Stimulated activated naive B cell treated with anti-CD40 and anti-IgM and Interleukin-4, amounts not matched to agents 10 μg/mL and 1 μg/mL and 100 μg/mL, for 72 hours (primary cell): ENCODE measurements around the gene CCL13.

Experiments used
- ATAC-seq, 2 donors: fragments of 150-1000 bp; cut with Tn5 transposase; replicated peaks; 2 replicates each; pipeline ENCODE4 v1.10.0; 2021; ENCODE audit warnings: moderate library complexity in 1 of 2
- DNase-seq: peaks from one replicate; pipeline ENCODE4 v3.0.0; 2021
- H3K27ac Mint-ChIP-seq: one replicate; pipeline ENCODE4 v1.8.0; 2022; ENCODE audit warnings: mild to moderate bottlenecking, mixed read lengths
- H3K27me3 Mint-ChIP-seq, 2 donors: one replicate each; pipeline ENCODE4 v1.8.0; 2022; ENCODE audit warnings: mixed read lengths in 2 of 2
- H3K36me3 Mint-ChIP-seq, 2 donors: one replicate each; pipeline ENCODE4 v1.8.0; 2022; ENCODE audit warnings: mixed read lengths in 2 of 2, mild to moderate bottlenecking in 1 of 2
- H3K4me1 Mint-ChIP-seq, 2 donors: one replicate each; pipeline ENCODE4 v1.8.0; 2022; ENCODE audit warnings: mixed read lengths in 2 of 2, mild to moderate bottlenecking in 1 of 2
- H3K4me3 Mint-ChIP-seq, 2 donors: one replicate each; pipeline ENCODE4 v1.8.0; 2022; ENCODE audit warnings: mild to moderate bottlenecking in 2 of 2, mixed read lengths in 2 of 2, moderate library complexity in 1 of 2
- H3K9me3 Mint-ChIP-seq, 2 donors: one replicate each; pipeline ENCODE4 v1.8.0; 2022; ENCODE audit warnings: mixed read lengths in 2 of 2, mild to moderate bottlenecking in 1 of 2

Gene CCL13

GRCh38 chr17:34349751-34350150 lies 6.5 kb upstream of the CCL13 start:
- no peaks in the 10 kb centered on the region for H3K36me3 Mint-ChIP-seq
- H3K27me3 Mint-ChIP-seq, result peaks cover 15 to 25% of the 10 kb centered on the region in 2 donors
- DNase-seq (no peak), ATAC-seq (no peak)
- peaks cover 0 to 1% of the 10 kb centered on the region in 2 donors for H3K4me1 Mint-ChIP-seq
- peaks cover 4 to 5% of the 10 kb centered on the region in 2 donors for H3K9me3 Mint-ChIP-seq
- H3K27ac Mint-ChIP-seq, result no peak overlapping the region
- H3K4me3 Mint-ChIP-seq, result no peak overlapping the region

DNA sequence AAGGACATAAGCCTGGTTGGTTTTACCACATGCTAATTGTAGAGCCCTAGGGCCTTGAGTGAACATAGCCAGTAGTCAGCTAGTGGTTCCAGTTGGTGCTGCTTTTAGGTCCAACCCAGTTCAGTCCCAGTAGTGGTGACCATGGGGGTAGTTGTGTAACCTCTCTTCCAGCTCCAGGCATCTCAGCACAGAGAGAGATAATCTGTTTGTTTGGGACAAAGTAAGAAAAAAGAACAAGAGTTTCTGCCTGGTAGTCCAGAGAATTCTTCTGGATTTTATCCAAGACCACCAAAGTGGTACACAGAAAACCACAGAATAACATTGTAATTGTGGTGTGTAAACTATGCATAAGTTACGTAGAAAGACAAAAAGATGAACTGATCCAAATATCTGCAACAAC lies 5.2 kb upstream of the CCL13 start:
- H3K27me3 Mint-ChIP-seq, result peaks cover 11 to 19% of the 10 kb centered on the region in 2 donors
- no peak overlapping the region for H3K4me3 Mint-ChIP-seq
- H3K9me3 Mint-ChIP-seq, result peaks cover 4 to 5% of the 10 kb centered on the region in 2 donors
- no peak for DNase-seq
- no peak for ATAC-seq
- no peaks in the 10 kb centered on the region for H3K36me3 Mint-ChIP-seq
- H3K4me1 Mint-ChIP-seq, result peaks cover 0 to 1% of the 10 kb centered on the region in 2 donors
- no peak overlapping the region for H3K27ac Mint-ChIP-seq

- H3K4me1 Mint-ChIP-seq, result no peaks in the 10 kb centered on the region
- peaks cover 15 to 19% of the 10 kb centered on the region in 2 donors for H3K27me3 Mint-ChIP-seq
- H3K9me3 Mint-ChIP-seq, result peaks cover 4 to 5% of the 10 kb centered on the region in 2 donors
- H3K4me3 Mint-ChIP-seq, result no peak overlapping the region
- ATAC-seq (no peak), DNase-seq (no peak)
- no peak overlapping the region for H3K27ac Mint-ChIP-seq
- H3K36me3 Mint-ChIP-seq, result no peaks in the 10 kb centered on the region
These were observed 4.1 kb upstream of the CCL13 start for GRCh38 chr17:34352191-34352590.

DNA sequence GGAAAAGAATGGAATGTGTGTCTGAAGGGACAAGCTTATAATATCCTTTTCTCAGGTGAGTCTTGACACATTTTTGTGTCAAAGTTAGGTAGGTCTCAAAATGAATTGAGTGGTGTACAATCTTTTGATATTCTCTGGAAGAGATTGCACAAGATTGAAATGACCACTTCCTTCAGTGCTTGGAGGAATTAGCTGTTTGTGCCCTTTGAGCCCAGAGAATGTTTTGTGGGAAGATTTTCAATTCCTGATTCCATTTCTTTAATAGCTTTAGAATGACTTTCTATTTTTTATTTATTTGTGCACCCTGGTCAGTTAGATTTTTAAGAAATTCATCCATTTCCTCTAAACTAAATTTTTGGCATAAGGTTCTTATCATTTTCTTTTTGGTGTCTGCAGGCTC lies 1.6 kb upstream of the CCL13 start:
- Mint-ChIP-seq H3K27ac (no peak overlapping the region), H3K4me3 (no peak overlapping the region), H3K9me3 (peaks cover 4 to 5% of the 10 kb centered on the region in 2 donors), H3K27me3 (peaks cover 6 to 10% of the 10 kb centered on the region in 2 donors), H3K36me3 (no peaks in the 10 kb centered on the region), H3K4me1 (no peaks in the 10 kb centered on the region)
- no peak for ATAC-seq
- DNase-seq, result no peak

DNA sequence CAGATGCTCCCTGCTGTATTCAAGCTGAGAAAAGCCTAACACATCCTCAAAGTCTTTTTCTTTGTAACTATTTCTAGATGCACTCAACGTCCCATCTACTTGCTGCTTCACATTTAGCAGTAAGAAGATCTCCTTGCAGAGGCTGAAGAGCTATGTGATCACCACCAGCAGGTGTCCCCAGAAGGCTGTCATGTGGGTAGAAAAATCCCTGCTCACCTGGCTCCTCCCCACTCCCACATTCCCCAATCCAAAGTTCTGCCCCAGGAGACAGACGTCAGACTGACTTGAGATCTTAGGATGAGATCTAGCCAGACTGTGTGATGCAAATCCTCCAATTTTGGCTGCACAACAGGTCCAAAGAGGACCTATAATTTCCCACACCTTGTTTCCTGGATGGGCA lies 1.1 kb downstream of the CCL13 start:
- no peak for ATAC-seq
- H3K27me3 Mint-ChIP-seq, result peaks cover 10 to 12% of the 10 kb centered on the region in 2 donors
- H3K4me3 Mint-ChIP-seq, result no peak overlapping the region
- H3K9me3 Mint-ChIP-seq, result peaks cover 4 to 5% of the 10 kb centered on the region in 2 donors
- H3K27ac Mint-ChIP-seq, result no peak overlapping the region
- H3K4me1 Mint-ChIP-seq, result peaks cover 16 to 25% of the 10 kb centered on the region in 2 donors
- H3K36me3 Mint-ChIP-seq, result no peaks in the 10 kb centered on the region
- no peak for DNase-seq

GRCh38 chr17:34358631-34359030 lies 2.4 kb downstream of the CCL13 start:
- H3K36me3 Mint-ChIP-seq, result no peaks in the 10 kb centered on the region
- peaks cover 4 to 5% of the 10 kb centered on the region in 2 donors for H3K9me3 Mint-ChIP-seq
- no peak overlapping the region for H3K27ac Mint-ChIP-seq
- peaks cover 24 to 36% of the 10 kb centered on the region in 2 donors for H3K4me1 Mint-ChIP-seq
- DNase-seq (no peak), ATAC-seq (no peak)
- H3K4me3 Mint-ChIP-seq, result no peak overlapping the region
- peaks cover 11 to 14% of the 10 kb centered on the region in 2 donors for H3K27me3 Mint-ChIP-seq

- Mint-ChIP-seq H3K4me1 (peaks cover 37 to 57% of the 10 kb centered on the region in 2 donors), H3K27ac (no peak overlapping the region), H3K9me3 (no peaks in the 10 kb centered on the region), H3K4me3 (no peak overlapping the region), H3K36me3 (no peaks in the 10 kb centered on the region), H3K27me3 (peaks cover 6 to 9% of the 10 kb centered on the region in 2 donors)
- ATAC-seq (no peak), DNase-seq (no peak)
These were observed 4.5 kb downstream of the CCL13 start for GRCh38 chr17:34360601-34361270.

- DNase-seq (peak; percentile 81), ATAC-seq (peak; percentile 84)
- Mint-ChIP-seq H3K27me3 (peaks cover 6 to 7% of the 10 kb centered on the region in 2 donors), H3K9me3 (no peaks in the 10 kb centered on the region), H3K4me3 (no peak overlapping the region), H3K4me1 (peaks cover 44 to 65% of the 10 kb centered on the region in 2 donors), H3K36me3 (no peaks in the 10 kb centered on the region), H3K27ac (peak overlapping the region; percentile 26)
These were observed 5.3 kb downstream of the CCL13 start for GRCh38 chr17:34361478-34362061.

DNA sequence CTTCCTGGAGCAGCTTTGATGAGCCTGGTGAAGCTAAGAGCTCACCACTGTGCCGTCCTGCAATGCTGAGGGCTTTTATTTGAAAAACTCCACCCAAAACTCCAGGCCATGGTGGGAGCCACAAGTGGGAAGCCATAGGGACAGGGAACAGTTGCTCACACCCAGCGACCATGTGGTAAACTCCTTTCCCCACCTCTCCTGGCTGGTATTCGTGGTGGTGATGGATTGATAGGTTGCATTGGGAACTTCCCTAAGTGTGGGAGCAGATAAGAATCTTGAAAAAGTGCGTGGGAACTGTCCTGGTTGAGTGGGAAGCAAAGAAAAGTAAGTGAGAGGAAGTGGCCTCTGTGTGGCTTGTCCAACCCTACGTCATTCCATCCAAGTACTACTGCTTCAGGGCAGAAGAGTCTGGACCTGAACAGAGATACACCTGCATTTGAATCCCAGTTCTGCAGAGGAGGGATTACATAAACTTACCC lies 6.9 kb downstream of the CCL13 start, which contains the start of gene CCL1:
Gene CCL1, minus strand, starts transcription at position 51 of the 479 bp plus-strand sequence. CDS start 72 bp downstream, outside the sequence.
- Mint-ChIP-seq H3K36me3 (no peaks in the 10 kb centered on the region), H3K27ac (no peak within 1 kb of the TSS), H3K4me3 (peak within 1 kb of the TSS in 1 of 2 donors; percentile 47), H3K27me3 (peaks cover 5 to 6% of the 10 kb centered on the region in 2 donors), H3K9me3 (no peaks in the 10 kb centered on the region), H3K4me1 (peaks cover 45 to 72% of the 10 kb centered on the region in 2 donors)
- ATAC-seq (no peak), DNase-seq (no peak)

GRCh38 chr17:34364751-34365150 lies 8.5 kb downstream of the CCL13 start:
- H3K4me3 Mint-ChIP-seq, result no peak overlapping the region
- peaks cover 5 to 6% of the 10 kb centered on the region in 2 donors for H3K27me3 Mint-ChIP-seq
- ATAC-seq (peak; percentile 33 to 38), DNase-seq (no peak)
- no peaks in the 10 kb centered on the region for H3K36me3 Mint-ChIP-seq
- H3K27ac Mint-ChIP-seq, result no peak overlapping the region
- H3K4me1 Mint-ChIP-seq, result peaks cover 45 to 72% of the 10 kb centered on the region in 2 donors
- no peaks in the 10 kb centered on the region for H3K9me3 Mint-ChIP-seq

- no peak for DNase-seq
- H3K4me3 Mint-ChIP-seq, result peak overlapping the region in 1 of 2 donors; percentile 2
- peak overlapping the region; percentile 42 for H3K27ac Mint-ChIP-seq
- peaks cover 42 to 68% of the 10 kb centered on the region in 2 donors for H3K4me1 Mint-ChIP-seq
- H3K9me3 Mint-ChIP-seq, result no peaks in the 10 kb centered on the region
- peak in 1 of 2 donors; percentile 12 for ATAC-seq
- H3K36me3 Mint-ChIP-seq, result no peaks in the 10 kb centered on the region
- peaks cover 5 to 6% of the 10 kb centered on the region in 2 donors for H3K27me3 Mint-ChIP-seq
These were observed 9.1 kb downstream of the CCL13 start for GRCh38 chr17:34365340-34365739.

DNA sequence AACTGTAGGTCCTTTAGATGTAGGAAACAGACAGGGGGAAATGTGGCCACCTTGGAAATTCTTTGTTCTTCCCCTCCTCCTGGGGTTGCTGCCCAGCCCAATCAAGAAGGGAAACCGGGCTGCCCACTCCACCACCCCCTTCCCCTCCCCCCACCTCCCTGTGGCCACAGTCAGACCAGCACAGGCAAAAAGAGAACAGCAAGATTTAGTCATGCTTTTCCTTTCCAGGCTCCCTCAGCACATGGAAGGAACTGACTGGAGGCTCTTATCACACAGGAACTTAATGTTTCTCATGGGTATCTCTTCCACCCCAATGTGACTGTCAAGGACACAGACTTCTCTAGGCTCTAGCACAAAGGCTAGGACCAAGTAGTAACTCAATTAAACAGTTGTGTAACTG lies 9.7 kb downstream of the CCL13 start:
- H3K9me3 Mint-ChIP-seq, result no peaks in the 10 kb centered on the region
- H3K4me3 Mint-ChIP-seq, result no peak overlapping the region
- ATAC-seq (peak; percentile 11), DNase-seq (no peak)
- peaks cover 45 to 61% of the 10 kb centered on the region in 2 donors for H3K4me1 Mint-ChIP-seq
- H3K36me3 Mint-ChIP-seq, result no peaks in the 10 kb centered on the region
- H3K27ac Mint-ChIP-seq, result no peak overlapping the region
- peaks cover 5 to 6% of the 10 kb centered on the region in 2 donors for H3K27me3 Mint-ChIP-seq

DNA sequence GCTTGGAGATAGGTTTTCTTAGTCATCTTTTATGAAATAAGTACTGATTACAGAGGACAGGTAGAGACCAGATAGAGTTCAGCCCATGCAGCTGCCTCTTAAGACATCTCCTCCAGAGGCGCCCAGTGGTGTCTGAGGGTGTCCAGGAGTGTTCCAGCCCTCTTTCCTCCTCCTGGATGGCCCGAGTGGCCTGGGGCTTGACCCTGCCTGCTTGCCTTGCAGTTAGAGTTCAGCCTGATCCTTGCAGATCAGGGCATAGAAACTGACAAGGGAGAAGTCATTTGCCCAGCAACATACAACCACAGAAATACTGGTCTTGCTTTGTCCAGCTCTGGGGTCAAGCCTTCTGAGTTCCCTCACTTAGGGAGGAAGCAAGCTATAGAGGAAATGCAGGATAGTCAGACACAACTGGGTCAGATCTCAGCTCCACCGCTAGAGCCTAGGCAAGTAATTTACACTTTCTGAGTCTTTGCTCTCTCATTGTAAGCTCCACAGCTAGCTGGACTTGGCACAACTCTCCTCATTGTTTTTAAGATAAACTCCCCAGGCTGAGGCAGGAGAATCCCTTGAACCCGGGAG lies 10.3 kb downstream of the CCL13 start:
- no peaks in the 10 kb centered on the region for H3K9me3 Mint-ChIP-seq
- no peaks in the 10 kb centered on the region for H3K36me3 Mint-ChIP-seq
- H3K4me1 Mint-ChIP-seq, result peaks cover 47 to 55% of the 10 kb centered on the region in 2 donors
- H3K27me3 Mint-ChIP-seq, result peaks cover 5 to 6% of the 10 kb centered on the region in 2 donors
- DNase-seq (no peak), ATAC-seq (no peak)
- no peak overlapping the region for H3K27ac Mint-ChIP-seq
- H3K4me3 Mint-ChIP-seq, result no peak overlapping the region

DNA sequence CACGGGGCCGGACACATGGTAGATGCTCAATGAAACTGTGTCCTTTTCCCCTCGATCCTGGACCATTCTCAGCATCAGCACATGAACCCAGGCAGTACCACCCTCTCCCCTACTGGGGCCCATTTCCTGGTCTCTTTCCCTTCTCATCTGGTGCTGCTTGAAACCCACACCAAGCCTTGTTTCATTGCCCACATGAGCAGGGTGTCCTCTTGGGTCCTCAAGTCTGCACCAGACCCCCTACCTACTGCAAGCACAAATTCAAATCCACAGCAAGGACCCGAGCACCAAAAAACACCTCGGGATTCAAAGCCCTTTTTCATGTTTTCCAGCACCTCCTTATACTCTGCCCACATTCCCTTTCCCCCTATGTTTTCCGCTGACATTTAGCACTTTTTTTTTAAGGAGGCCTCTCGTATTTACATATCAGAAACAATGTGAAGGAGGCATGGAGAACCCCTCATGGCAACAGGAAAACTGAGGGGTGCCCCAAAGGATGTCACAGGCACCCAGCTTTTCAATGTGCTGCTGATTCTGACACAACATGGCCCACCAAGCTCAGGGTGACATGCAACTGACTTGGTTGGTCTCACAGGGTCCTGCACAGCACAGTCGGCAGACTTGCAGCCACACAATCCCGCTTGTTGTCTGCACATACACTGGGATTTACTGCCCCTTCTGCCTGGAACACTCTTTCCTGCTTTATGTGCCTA lies 11.4 kb downstream of the CCL13 start:
- Mint-ChIP-seq H3K27me3 (peaks cover 0 to under 1% of the 10 kb centered on the region in 2 donors), H3K36me3 (no peaks in the 10 kb centered on the region), H3K4me1 (peaks cover 45 to 46% of the 10 kb centered on the region in 2 donors), H3K27ac (no peak overlapping the region), H3K9me3 (no peaks in the 10 kb centered on the region), H3K4me3 (no peak overlapping the region)
- DNase-seq (no peak), ATAC-seq (no peak)
